GM21526 (cell line): ENCODE data around the gene UBE2Z.
A peak's percentile ranks its signal among the peaks of the same experiment; 100 is the strongest.
"Not testable (repeated sequence)": the region's sequence is repeated elsewhere in the genome, so short reads cannot be mapped to it uniquely, and the experiment has no call there.

ENCODE experiments used
- ATAC-seq: cut with Tn5 transposase; IDR thresholded peaks from one replicate; pipeline ENCODE4 v1.9.1; 2021; ENCODE audit warnings: moderate library complexity; ENCODE audit not compliant: unreplicated experiment, low FRiP score

The UBE2Z gene

GRCh38 chr17:48903401-48903800, 4.8 kb upstream of the UBE2Z start:
- ATAC-seq, result no peak

- ATAC-seq, result no peak
These were observed 3.8 kb upstream of the UBE2Z start for GRCh38 chr17:48904428-48904827.

- no peak for ATAC-seq
These were observed 2.2 kb upstream of the UBE2Z start for GRCh38 chr17:48905987-48906515.

GRCh38 chr17:48907713-48908046, 527 bp upstream of the UBE2Z start:
- ATAC-seq, result peak; percentile 2

- peak; percentile 22 for ATAC-seq
These were observed 717 bp downstream of the UBE2Z start for GRCh38 chr17:48908853-48909394.

- no peak for ATAC-seq
These were observed 1.6 kb downstream of the UBE2Z start for GRCh38 chr17:48909783-48910182.

GRCh38 chr17:48910370-48910769, 2.2 kb downstream of the UBE2Z start:
- no peak for ATAC-seq

GRCh38 chr17:48912476-48912875, 4.3 kb downstream of the UBE2Z start:
- no peak for ATAC-seq

GRCh38 chr17:48915459-48916282, 7.5 kb downstream of the UBE2Z start:
- ATAC-seq, result no peak

- ATAC-seq, result no peak
These were observed 17.2 kb downstream of the UBE2Z start for GRCh38 chr17:48925251-48925990.

- ATAC-seq, result no peak
These were observed 17.8 kb downstream of the UBE2Z start for GRCh38 chr17:48925991-48926342.

GRCh38 chr17:48927978-48928745, 20.0 kb downstream of the UBE2Z start:
- ATAC-seq, result no peak

GRCh38 chr17:48928876-48929811, 20.9 kb downstream of the UBE2Z start:
- no peak for ATAC-seq

- ATAC-seq, result no peak
These were observed 21.6 kb downstream of the UBE2Z start for GRCh38 chr17:48929812-48930165.

- ATAC-seq, result no peak
These were observed 22.2 kb downstream of the UBE2Z start for GRCh38 chr17:48930435-48930873.

- no peak for ATAC-seq
These were observed 24.8 kb downstream of the UBE2Z start for GRCh38 chr17:48933035-48933434.

- peak; percentile 80 for ATAC-seq
These were observed 36.5 kb downstream of the UBE2Z start, which contains the start of gene SNF8 for GRCh38 chr17:48944515-48945260. Gene SNF8, minus strand, starts transcription at chr17:48944842. Its CDS starts 108 bp downstream, at chr17:48944734.

GRCh38 chr17:48945261-48945651, 37.0 kb downstream of the UBE2Z start:
- not testable (repeated sequence) for ATAC-seq

GRCh38 chr17:48951572-48951971, 43.4 kb downstream of the UBE2Z start:
- no peak for ATAC-seq
